ENCODE results near the gene LBHD1.

LBHD1 gene

DNA sequence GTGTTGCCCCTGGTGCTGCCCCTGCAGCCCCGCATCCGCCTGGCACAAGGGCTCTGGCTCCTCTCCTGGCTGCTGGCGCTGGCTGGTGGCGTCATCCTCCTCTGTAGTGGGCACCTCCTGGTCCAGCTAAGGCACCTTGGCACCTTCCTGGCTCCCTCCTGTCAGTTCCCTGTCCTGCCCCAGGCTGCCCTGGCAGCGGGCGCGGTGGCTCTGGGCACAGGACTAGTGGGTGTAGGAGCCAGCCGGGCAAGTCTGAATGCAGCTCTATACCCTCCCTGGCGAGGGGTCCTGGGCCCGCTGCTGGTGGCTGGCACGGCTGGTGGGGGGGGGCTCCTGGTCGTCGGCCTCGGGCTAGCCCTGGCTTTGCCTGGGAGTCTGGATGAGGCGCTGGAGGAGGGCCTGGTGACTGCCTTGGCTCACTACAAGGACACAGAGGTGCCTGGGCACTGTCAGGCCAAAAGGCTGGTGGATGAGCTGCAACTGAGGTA is 58.7 kb downstream of the LBHD1 start:
- no peak for DNase-seq
